ENCODE data around the gene MRTFA. TPM values are rescaled to one million over a fixed set of nuclear protein-coding genes. Genes with fewer than 3 reads are reported as not detected.

MRTFA gene
- total and polyA plus RNA-seq, 9 of the 15 experiments (the other 6 are each of a cell fraction or from before 2014, with no cell fraction given), result 0.84 to 21.1 (median 3.7) TPM

- TF ChIP-seq ELK1 (CRISPR knock-in tag; IDR thresholded peaks at IDR 0.05) (no peak), MIER1 (IDR thresholded peaks at IDR 0.05; ENCODE audit: low read depth) (no peak), ZNF395 (CRISPR knock-in tag; IDR thresholded peaks at IDR 0.05) (no peak), ZBTB49 (CRISPR knock-in tag; IDR thresholded peaks at IDR 0.05; ENCODE audit: borderline replicate concordance) (no peak)
Observed at GRCh38 chr22:40403141-40403540, 233.4 kb downstream of the MRTFA start (continued).

- Histone ChIP-seq H3K9ac (ENCODE audit: insufficient read depth in 1 of 2, low read depth in 2 of 2, low read length in 2 of 2) (no peak overlapping the region), H3K4me2 (ENCODE audit: insufficient read depth, low read length) (no peak overlapping the region), H3K27ac (ENCODE audit: extremely low read depth, low read depth, low read length) (no peak overlapping the region), H3K4me3 (no peak overlapping the region), H3K36me3 (ENCODE audit: control insufficient read depth, insufficient read depth, low read length) (peaks cover 50% of the 10 kb centered on the region), H4K20me1 (replicated peaks; ENCODE audit: control insufficient read depth, insufficient read depth, low read length) (no peaks in the 10 kb centered on the region), H3K9me1 (ENCODE audit: control insufficient read depth, insufficient read depth, low read length) (peaks cover 3% of the 10 kb centered on the region), H2AFZ (ENCODE audit: low read depth, low read length) (no peak overlapping the region), H3K4me1 (replicated peaks in 1 of 2; ENCODE audit: control insufficient read depth in 2 of 2, insufficient read depth in 2 of 2, low read length in 2 of 2) (peaks cover 4 to 6% of the 10 kb centered on the region in 2 experiments; a peak in 3 of 5 replicates), H3K79me2 (ENCODE audit: control insufficient read depth, insufficient read depth, low read length) (no peaks in the 10 kb centered on the region; the same call in 2 of the 3 replicates), H3K9me3 (replicated peaks; ENCODE audit: control insufficient read depth, insufficient read depth, low read depth, low read length) (no peaks in the 10 kb centered on the region), H3K27me3 (ENCODE audit: control insufficient read depth in 2 of 2, insufficient read depth in 2 of 2, low read length in 2 of 2) (no peaks in the 10 kb centered on the region)
- no peak for TF ChIP-seq RFX1 (IDR thresholded peaks at IDR 0.05)
- no peak for TF ChIP-seq SOX6 (IDR thresholded peaks at IDR 0.05)
- no peak for TF ChIP-seq TBP (optimal IDR thresholded peaks at IDR 0.05; ENCODE audit: low read depth, low read length)
- ATAC-seq (no peak), FAIRE-seq (no peak), DNase-seq (ENCODE audit: extremely low read depth in 1 of 4, low spot score in 3 of 4) (no peak)
- ChIA-PET POLR2A (no interaction called here), CTCF (ENCODE audit: low intra/inter-chr PET ratio) (no interaction called here)
- BruUV-seq (replicated peaks), result no TSS peak
- in situ Hi-C loops (cut with MboI) (no loop called here), intact Hi-C loops (cut with micrococcal nuclease) (no loop called here)
- 99% methylated on average over 7 of the region's 8 CpGs for WGBS (ENCODE audit: insufficient coverage, low coverage, missing lambda C conversion rate)
Observed at GRCh38 chr22:40401981-40402406, 234.5 kb downstream of the MRTFA start.
